PC-9 (cell line): Measurements from ENCODE around the gene ZNF440.

Experiments used
- EZH2 ChIP-seq: fragments of 200-600 bp; sonication (generic); IDR thresholded peaks from 2 replicates; pipeline ENCODE4 v1.8.0; 2017; ENCODE audit warnings: antibody characterized with exemption, low read depth
- TF ChIP-seq, protein P1 (sequence below): fragments of 200-600 bp; sonication (generic); conservative IDR thresholded peaks from 2 replicates; pipeline ENCODE4 v1.6.1; 2017; ENCODE audit warnings: mixed run types, antibody characterized with exemption, mild to moderate bottlenecking, moderate library complexity

DNA sequence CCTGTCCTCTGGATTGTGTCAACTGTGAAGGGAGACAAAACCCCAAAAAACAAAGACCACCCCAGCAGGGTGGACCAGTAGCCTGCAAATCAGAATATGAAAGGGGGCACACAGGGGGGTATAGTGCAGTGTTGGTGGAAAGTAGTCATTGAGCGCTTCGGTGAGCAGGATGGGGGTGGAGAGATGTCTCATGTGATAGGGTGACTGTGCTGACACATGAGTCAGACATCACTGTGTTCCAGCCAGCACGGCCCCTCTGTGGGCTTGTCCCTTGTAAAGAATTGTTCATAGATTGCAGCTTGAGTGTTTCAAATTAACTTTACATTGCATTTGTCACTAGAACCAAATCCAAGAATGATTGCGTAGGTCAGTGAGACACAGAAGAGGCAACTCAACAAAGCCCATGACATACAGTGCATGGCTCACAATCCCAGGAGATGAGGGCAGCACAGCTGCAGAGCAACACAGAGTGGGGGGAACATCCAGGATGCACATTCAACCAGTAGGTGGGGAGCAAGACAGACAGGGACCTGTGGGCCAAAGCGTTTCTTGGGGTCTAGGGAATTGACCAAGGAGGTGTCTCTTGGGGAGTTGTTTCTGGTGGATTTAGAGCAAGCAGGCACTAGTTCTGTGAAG, 7.5 kb downstream of the ZNF440 start:
- TF ChIP-seq, protein P1, sequence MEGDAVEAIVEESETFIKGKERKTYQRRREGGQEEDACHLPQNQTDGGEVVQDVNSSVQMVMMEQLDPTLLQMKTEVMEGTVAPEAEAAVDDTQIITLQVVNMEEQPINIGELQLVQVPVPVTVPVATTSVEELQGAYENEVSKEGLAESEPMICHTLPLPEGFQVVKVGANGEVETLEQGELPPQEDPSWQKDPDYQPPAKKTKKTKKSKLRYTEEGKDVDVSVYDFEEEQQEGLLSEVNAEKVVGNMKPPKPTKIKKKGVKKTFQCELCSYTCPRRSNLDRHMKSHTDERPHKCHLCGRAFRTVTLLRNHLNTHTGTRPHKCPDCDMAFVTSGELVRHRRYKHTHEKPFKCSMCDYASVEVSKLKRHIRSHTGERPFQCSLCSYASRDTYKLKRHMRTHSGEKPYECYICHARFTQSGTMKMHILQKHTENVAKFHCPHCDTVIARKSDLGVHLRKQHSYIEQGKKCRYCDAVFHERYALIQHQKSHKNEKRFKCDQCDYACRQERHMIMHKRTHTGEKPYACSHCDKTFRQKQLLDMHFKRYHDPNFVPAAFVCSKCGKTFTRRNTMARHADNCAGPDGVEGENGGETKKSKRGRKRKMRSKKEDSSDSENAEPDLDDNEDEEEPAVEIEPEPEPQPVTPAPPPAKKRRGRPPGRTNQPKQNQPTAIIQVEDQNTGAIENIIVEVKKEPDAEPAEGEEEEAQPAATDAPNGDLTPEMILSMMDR: no peak
- TF ChIP-seq EZH2: no peak
